NCI-H1694 (cell line): ENCODE measurements around the gene CAMTA2.

Source experiments
- DNase-seq: peaks from one replicate; lab custom pipeline; 2025; lab: John Stamatoyannopoulos, UW

The CAMTA2 gene

DNA sequence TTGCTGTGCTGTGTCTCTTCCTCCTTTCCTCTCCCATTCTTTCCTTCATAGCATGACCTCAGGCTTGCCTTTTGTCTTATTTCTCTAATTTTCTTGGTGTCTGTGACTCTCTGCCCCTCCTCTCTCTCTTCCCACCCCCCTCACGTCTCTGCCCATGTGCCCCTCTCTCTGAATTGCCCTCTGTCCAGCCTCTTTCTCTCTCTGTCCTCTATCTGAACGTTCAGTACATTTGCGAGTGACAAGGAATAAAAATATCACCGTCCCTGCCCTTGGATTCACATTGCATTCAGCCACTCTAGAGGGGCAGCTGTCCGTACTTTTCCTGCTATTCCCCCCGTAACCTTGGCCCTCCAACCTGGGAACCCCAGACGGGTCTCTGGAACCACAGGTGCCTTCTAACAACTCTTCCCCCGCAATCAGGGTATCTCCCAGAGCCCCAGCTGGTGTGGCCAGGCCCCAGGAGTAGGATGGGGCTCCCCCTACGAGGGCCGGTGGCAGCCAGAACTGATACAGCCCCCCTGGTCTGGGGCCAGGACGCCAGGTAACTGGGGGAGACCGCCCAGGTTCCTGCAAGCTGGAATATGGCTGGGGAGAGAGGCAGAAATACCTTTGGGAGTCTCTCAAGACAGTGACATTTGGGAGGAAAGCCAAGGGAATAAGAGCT, 12.1 kb upstream of the CAMTA2 start:
- no peak for DNase-seq

DNA sequence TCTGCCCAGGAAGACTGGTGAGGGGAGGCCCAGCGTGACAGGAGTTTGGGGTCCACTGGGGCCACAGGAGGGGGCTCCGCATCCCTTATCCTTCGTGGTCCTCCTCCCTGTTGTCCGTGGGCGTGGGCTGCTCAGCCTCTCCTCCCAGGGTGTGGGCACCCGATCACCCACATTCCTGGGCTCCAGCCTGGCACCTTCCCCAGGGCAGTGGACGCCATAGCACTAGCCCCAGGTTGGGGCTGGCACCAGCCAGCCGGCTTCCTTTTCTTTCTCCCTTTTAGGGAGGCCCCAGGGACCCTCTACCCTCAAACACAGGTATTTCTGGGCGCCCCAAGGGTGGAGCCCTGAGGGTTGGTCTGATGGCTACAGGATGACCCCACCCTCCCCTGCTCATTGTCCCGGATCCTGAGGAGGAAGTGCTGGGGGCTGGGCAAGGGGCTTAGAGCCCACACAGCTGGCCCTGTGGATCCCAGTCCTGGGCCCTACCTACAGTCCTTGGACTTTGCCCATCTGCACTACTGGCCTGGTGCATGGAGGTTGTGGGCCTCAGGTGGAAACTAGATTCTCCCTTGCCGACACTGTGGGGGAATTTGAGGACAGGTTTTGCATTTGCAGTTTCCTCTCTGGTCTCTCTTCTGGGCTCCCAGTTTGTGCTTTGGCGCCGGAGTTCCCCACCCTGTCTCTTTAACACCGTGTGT, 11.4 kb upstream of the CAMTA2 start:
- no peak for DNase-seq

DNA sequence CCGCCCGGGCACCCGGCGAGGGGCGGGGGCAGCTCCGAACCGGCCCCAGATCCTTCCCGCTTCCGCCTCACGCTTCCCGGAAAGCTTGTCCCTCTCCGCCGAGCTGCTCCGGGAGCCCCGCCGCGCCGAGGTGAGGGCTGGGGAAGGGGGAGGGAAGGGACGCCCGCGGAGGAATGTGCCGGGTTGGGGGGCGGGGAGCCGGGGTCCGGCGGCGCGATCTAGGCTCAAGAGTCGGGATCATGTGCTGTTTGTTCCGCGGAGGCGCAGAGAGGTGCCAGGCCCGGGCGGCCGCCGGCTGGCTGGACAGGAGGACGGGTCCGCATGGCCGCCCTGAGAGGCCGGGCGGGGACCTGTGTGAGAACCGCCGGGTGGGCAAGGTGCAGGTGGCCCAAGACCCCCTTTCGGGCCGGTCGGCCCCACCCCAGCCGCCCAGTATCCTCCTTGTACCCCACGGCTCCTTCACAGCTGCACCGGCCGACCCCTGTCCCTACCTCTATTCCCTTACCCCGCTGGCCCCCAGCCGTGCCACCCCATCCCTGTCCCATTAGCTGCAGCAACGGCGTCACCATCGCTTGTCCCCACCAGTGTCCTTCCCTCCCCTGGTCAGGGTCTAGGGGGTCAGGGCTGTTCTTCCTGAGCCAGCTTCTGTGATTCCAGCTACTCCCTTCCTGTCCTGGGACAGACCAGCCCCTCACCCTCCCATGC, 10.7 kb upstream of the CAMTA2 start:
- DNase-seq: no peak

DNA sequence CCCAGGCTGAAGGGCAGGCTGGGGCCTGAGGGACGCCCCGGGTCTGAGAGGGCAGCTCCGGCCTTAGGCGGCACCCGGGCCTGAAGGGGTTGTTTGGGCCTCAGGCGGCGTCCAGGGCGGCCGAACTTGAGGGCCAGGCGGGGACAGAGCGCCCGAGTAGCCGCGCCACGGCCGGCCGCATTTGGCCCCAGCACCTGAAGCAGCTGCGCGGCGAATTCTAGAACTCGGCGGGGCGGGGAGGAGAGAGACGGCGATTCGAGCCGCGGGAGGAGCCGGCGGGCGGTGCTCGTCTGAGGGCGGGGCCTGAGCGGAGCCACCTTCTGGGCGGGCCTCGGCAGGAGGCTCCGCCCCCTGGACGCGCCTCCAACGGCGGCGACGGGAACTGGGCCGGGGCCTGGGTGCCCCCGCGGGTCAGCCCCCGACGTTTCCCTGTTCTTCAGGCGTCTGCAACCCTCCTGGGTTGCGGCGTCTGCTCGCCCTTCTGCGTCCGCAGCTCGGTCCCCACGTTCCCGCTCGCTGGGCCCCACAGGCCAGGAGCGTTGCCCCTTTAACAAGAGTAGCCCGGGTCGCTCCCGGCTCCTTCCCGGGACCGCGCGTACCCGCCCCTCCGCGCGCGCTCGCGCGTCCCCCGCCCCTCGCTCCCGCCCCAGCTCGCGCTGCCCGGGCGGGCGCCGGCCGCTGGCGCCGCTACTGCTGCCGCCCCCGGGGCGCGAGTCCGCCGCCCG, 10.0 kb upstream of the CAMTA2 start, which contains the start of the genes INCA1 and KIF1C:
INCA1 (minus strand) TSS at position 221 of the 725 bp plus-strand sequence. CDS start 3,085 bp downstream, outside the sequence.
KIF1C (plus strand) TSS at position 649 of the 725 bp plus-strand sequence. CDS start 2,297 bp downstream, outside the sequence.
- DNase-seq: peak; percentile 71

DNA sequence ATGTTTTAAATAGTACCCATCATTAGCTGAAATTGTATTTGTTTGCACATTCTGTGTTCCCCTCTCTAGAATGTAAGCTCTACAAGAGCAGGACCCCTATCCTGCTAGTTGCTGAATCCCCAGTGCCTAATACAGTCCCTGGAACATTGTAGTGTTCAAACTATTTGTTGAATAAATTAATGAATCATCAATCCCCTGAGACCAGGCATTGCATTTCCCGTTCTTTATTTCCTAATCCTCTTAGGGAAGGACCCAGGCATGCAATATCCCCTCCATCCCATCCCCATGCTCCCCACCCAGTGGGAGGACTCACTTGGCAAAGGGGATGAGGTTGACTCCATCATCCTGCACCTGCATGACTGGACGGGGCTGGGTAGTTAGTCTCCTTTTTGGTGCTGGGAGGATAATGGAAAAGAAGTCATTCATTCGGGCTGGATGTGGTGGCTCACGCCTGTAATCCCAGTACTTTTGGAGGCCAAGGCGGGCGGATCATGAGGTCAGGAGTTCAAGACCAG, 6.7 kb upstream of the CAMTA2 start:
- no peak for DNase-seq

DNA sequence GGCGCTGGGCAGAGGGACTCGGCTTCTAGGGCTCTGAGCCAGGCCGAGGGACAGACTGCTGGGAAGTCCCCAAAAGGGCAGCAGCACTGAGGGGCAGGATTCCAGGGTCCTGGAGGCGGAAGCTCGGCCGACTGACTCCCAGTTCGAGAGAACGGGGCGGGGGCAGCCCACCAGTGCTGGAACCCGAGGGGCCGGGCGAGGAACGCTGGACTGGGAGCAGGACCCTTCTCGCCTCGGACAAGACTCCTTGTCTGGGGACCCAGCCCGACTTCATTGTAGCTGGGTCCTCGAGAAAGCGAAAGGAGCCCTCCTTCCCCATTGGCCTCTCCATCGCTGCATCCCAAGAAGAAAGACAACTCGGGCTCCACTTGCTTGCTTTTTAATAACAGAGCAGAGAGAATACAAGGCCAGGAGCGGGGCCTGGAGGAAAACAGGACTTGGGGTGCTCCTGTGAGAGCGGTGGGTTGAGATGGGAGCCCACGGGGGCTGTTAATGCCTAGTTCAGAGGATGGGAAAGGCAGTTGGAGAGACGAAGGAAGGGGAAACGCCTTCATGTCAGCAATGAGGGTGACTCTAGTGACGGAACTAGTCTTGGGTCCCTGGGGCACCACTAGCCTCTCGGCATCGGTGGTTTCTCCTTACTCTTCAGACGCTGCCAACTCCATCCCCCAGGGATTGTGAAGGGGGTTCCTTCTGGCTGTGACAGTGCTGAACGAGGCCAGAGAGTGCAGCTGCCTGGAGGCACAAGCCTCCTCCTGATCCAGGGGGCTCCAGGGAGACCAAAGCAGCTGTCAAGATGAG, 492 bp upstream of the CAMTA2 start:
- DNase-seq: no peak

DNA sequence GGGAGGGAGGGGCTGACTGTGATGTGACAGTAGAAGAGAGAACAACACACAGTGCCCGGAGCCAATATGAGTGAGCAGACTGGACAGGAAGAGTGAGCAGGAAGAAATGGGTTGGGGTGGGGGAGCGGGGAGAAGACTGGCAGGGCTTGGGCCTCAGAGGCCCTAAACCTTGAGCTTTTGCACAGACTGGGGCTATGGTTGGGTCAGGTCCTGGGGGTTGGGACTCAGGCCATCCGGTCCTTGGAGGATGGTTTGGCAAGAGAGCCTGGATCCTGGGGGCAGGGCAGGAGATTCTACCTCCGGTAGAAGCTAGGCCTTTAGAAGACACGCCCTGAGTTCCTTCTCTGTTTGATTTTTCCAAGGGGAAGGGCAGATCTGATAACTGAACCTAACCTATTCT, 1.1 kb downstream of the CAMTA2 start:
- no peak for DNase-seq

DNA sequence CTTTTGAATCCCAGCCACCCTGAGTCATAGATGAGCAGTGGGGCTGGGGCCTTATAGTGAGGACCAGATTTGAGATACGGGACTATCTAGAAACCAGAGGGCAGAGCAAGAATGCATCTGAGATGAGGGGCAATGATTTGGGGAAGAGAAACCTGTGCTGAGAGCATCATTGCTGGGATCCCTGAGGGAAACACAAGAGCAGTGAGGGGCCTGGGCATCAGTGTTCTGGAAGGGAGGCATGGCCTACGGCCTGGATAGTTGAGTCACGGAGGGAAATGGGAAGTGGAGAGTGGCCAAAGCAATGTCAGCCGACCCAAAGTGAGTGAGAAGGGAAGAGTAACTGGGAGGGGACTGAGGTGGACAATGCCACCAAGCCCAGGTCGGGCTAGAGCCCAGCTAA, 5.2 kb downstream of the CAMTA2 start:
- DNase-seq: no peak

DNA sequence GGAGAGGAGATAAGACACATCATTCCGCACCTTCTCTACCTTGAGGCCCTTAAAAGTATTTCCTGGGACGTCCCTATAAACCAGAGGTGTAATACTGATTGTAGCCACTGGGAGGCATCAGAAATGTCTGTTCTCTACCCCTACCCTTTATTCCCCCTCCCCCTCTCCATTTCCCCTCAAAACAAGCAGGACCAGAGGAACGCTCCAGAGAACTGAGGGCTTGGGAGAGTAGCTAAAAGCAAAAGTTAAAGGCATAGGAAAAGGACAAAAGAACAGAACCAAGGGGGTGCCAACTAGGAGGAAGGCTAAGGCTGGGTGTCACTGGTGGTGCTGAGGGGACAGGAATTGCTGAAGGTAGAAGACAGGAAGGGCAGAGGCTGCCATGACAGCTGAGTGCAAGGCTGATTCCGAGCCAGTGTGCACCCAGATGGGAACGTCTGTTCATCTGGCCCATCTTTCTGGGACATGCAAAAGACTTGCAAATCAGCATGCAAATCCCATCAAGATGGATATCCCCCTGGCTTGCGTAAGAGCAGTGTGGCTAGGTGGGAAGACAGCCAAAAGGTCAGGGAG, 6.7 kb downstream of the CAMTA2 start:
- DNase-seq: peak; percentile 91

DNA sequence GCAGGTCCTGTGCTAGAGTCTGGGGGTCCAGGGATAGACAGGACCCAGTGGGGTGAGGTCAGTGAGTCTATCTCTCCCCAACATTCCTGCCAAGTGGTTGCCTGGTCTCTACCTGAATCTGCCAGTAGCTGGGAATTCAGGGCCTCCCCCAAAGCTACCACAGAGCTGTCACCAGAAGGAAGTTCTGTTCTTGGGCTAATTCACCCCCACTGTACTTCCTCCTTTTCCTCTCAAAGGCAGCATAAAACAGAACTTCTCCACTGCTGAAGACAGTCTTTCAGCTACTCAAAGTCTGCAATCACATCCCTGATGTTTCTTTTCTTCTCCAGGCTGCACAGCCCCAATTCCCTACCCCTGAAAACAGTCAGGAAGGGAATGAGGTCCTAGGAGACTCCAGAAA, 8.7 kb downstream of the CAMTA2 start:
- DNase-seq: no peak

DNA sequence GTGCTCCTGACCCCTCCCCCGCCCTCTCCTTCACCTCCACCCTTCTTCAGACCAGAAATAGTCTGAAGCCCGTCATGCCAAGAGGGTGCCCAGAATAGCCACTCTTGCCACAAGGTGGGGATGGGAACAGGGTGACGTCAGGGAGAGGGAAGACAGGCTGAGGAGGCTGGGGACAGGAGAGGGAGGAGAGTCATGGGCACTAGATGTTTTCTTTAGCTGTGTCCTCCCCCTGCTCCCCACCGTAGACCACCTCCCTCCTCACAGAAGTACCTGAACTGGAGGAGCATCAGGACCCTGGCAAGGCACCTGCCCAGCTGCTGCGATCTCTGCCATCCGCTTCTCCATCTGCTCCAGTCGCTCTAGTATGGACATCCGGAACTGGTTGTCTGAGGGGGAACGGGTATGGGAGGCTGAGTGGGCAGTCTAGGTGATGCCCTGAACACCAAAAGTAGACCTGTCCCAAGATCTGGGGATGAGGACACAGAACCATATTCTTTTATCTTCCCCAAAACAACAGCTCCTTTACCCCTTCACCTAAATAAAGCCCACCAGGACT, 13.3 kb downstream of the CAMTA2 start:
- DNase-seq: no peak

DNA sequence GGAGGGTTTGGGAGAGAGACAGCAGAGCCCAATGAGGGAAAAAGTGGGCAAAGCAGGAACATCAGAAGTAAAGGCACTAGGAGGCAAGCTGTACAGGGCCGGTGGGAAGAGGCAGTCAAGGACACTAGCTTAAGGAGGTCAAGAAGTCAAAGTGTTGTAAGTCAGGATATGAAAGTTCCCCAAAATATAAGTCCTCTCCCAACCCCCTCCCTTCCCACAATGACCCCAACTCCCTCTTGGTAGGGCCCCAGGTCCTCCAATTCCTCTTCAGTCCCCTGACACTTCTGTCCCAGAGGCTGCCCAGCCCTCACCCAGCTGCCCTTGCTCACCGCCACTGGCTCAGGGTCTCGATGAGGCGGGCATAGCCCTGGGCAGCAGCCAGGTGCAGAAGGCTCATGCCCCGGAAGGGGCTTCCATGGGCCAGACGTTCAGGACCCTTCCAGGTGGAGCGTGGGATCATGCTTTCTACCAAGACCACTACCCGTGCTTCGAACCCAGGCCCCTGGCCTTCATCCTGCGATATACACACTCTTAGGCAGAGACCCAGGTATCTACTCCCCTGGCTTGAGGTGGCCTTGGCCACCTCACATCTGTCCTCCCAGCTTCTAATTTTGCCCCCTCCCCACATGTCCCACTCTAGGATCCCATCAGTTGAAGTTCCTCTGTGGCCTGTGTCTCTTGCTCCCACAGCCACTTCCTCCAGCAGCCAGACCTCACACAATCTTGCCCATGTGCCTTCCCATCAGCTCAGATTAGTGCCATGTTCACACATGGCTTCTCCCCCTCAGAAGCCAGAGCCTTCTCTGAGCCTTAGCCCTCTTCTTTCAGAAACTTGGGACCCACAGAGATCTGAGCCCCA, 14.0 kb downstream of the CAMTA2 start:
- DNase-seq: no peak

DNA sequence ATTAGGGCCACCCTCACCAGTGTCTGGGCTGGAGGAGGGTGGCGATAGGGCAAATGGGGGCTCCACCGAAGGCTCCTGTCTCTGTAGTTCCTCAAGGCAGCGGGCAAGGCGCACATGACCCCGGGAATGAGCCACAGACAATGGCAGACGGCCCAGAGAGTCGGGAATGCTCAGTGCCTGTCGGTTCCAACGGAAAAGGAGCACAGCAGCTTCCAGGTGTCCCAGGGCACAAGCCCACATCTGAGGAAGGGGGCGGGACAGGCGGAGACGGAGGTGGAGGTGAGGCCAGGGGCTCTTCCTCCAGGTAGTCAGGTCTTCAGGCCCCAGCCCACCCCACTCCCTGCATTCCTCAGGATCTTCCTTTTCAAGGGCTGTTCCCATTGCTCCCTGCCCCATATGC, 14.7 kb downstream of the CAMTA2 start:
- no peak for DNase-seq

DNA sequence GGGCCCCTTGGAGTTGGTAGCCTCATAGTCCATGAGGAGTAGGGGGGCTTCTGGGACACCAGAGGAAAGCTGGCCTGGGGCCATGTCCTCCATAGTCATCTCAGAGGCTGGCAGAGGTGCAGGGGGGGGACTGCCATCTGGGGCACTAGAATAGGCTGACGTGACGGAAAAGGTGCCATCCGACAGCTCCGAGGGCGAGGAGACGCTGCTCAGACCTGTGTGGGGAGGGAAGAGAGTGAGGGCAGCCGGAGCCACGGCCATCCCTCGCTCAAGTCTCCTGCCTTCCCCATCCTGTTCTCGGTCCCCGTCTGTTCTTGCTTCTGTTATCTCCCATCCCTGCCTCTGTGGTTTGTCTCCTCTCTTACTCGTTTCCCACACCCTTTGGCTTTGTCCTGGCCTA, 15.2 kb downstream of the CAMTA2 start:
- no peak for DNase-seq

DNA sequence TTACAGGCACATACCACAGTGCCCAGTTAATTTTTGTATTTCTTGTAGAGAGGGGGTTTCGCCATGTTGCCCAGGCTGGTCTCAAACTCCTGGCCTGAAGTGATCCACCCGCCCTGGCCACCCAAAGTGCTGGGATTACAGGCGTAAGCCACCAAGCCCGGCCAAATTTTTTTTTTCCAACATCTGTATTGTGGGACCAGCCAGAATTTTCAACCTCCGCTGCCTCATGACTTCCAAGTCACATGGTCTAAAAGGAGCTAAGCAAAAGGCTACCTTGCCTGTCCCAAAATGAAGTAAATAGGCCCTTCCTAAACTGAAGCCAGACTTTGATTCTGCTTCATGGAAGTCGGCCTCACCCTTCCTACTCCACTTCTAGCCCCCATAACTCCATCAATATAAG, 15.6 kb downstream of the CAMTA2 start:
- no peak for DNase-seq

DNA sequence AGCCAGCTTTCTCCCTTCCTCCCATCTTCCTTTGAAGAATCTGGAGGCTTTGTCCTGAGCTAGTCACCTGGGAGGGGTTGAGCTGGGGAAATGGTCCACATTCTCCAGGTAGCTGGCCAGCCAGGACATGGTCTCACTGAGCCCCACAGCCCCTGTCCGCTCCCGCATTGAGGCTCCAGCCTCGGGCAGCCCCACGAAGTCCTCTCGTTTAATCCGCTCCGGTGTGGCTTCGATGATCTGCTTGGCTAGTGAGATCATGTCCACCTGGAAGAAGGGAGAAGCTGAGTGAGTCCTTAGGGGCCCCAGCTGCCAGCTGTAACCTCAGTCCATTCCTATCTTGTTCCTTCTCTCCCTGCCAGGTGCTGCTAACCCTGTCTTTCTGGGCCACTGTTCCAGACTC, 17.2 kb downstream of the CAMTA2 start:
- DNase-seq: no peak

DNA sequence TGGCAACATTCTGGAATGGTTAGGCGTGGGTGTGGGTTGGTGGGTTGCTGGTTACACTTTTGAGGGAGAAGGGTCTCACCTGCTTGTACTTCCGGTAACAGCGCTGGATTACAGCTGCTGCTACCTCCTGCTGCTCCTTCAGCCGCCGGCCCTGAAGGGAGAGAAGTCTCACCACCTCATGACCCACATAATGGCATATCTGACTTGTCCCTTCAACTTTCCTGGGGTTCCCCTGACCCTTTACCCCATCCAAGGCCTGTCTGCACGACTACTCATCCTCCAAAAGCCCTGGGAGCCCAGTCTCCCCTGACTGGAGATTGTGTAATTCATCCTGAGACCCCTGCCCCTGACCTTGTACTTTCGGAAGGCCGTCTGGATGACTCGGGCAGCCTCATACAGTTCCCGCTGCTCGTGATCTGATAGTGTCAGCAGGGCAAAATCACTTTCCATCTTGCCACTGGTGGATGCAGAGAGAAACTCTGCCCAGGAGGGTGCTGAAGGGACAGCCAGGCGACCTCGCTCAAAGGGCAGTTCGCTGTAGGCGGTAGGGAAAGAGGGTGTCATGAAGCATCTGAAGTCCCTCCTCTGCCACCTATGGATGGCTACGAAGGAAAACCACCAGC, 17.8 kb downstream of the CAMTA2 start:
- no peak for DNase-seq

DNA sequence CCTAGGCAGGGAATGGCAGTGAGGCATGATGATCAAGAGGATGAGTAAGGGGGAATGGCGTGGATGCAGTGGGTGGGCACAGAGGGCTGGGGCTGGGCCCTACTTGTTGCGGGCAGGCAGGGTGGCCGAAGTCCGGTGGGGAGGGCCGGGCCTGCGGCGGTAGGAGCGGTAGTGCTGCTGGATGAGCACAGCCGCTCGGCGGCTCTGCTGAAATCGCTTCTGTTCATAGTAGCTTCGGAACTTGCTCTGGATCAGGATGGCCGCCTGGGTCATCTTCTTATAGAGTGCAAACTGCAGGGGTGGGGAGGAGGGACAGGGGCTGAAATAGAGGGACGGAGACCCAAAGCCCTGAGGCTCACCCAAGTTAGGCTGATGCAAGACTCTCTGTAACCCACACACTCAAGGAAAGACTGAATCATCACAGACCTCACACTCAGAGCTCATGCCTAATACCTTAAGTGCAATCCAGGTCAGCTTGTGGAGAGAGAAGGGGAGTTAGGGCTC, 18.4 kb downstream of the CAMTA2 start:
- DNase-seq: no peak

DNA sequence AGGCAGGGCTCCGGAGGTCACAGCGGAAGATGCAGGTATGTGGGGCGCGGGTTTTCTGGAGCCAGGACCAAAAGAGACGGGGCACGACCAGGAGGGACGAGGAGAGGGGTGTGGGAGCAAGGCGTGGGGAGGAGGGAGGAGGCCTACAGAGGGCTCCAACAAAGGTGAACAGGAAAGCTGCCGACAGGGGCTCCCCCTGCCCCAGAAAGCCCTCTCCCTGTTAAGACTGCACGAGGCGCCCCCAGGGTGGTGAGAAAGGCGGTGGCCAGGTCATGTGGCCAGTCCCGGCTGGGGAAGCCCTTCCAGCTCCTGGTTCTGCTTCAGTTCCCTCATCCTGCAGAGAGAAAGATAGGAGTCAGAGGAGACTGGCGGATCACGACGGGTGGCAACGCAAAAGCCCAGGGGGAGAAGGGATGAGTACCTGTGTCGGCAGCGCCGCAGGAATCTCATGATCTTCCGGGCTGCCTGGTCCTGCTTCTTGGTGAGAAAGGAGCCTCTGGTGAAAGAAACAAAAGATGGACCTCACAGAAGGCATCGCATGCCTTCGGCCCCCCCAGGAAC, 18.9 kb downstream of the CAMTA2 start:
- no peak for DNase-seq
